NCI-H187 (cell line): ENCODE data around the gene CAMK1D.

ENCODE experiments used
- DNase-seq, 2 experiments: peaks; one replicate each; lab custom pipeline; 2025; lab: John Stamatoyannopoulos, UW

The CAMK1D gene

GRCh38 chr10:12657489-12657888 is 308.1 kb downstream of the CAMK1D start:
- DNase-seq = no peak

DNA sequence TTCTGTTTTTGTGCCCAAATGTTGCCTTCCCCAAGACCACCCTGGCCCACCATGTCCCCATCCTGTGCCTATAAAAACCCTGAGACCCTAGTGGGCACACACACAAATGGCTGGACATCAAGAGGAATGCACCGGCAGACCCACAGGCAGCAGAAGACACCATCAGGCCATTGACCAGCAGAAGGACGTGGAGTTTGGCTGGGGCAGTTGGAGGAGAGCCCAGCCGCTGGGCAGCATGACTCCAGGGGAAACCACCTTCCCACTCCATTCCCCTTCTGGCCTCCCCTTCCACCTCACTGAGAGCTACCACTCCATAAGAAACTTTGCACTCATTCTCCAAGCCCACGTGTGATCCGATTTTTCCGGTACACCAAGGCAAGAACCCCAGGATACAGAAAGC is 309.2 kb downstream of the CAMK1D start:
- no peak for DNase-seq

GRCh38 chr10:12659706-12660105 is 310.4 kb downstream of the CAMK1D start:
- no peak for DNase-seq

- DNase-seq = no peak
Measured at GRCh38 chr10:12660812-12661211, 311.5 kb downstream of the CAMK1D start.

GRCh38 chr10:12661671-12662070 is 312.3 kb downstream of the CAMK1D start:
- DNase-seq = no peak

DNA sequence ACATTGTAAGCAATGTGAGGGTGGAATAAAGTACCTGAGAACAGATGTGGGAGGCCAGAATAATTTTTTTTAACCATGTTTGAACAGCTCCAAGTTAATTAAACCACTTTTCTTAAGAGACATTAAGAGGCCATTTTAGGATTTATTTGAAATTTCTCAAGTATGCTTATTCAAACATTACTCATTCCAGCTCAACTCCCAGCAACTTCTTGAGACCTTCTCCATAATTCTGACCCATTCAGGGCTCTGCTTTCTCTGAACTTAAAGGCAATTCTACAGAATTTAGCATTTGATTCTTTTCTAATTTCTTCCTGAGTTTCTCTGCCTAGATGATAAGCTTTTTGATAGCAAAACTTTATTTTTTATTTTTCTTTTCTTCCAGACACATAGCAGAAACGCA is 314.5 kb downstream of the CAMK1D start:
- no peak for DNase-seq

DNA sequence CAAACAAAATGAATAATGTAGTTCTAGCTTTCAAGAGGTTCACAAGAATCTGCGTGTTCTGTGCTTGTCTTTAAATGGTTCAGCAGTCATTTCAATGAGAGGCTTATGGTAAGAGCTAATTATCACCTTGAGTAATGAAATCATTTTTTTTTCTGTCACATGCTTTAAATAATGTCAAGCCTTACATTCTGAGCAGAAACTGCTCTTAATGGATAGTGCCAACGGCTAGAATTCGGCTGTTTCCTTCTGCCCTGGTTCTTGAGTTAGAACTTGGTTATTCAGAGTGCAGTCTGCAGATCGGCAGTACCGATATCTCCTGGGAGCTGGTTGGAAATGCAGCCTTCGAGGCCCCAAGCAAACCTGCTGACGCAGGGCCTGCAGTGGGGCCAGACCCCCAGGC is 316.2 kb downstream of the CAMK1D start:
- DNase-seq = no peak

DNA sequence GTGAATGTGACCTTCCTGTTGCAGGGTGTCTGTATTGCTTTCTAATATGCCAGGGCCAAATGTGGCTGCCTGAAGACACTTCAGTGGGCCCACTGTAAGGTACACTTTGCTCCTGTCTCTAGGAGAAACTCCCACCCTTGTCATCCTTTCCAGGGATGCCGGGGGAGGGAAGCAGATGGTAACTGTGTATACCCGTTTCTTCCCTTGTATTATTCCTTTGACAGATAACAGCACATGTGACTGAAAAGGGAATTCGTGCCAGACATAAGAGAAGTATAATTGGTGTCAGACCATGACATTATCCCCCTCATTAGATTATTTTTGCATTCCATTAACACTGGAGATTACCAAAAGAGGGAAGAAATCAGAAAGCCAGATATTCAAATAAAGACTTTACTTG is 317.7 kb downstream of the CAMK1D start:
- DNase-seq = no peak

GRCh38 chr10:12668634-12669033 is 319.3 kb downstream of the CAMK1D start:
- no peak for DNase-seq

DNA sequence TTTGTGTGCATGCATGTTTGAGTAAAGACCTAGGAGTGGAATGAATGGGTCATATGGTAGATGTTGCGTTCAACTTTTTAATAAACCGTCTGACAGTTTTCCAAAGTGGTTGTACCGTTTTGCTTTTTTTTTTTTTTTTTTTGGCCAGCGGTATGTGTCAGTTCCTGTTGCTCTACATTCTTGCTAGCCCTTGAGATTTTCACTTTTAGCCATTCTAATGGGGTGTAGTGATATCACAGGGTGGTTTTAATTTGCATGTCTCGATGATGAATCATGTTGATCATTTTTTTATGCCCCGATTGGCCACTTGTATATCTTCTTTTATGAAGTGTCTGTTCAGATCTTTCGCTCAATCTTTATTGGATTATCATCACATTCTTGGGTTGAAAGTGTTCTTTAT is 320.7 kb downstream of the CAMK1D start:
- DNase-seq = no peak

GRCh38 chr10:12675186-12675585 is 325.8 kb downstream of the CAMK1D start:
- no peak for DNase-seq

- DNase-seq = no peak
Measured at GRCh38 chr10:12679636-12680035, 330.3 kb downstream of the CAMK1D start.

DNA sequence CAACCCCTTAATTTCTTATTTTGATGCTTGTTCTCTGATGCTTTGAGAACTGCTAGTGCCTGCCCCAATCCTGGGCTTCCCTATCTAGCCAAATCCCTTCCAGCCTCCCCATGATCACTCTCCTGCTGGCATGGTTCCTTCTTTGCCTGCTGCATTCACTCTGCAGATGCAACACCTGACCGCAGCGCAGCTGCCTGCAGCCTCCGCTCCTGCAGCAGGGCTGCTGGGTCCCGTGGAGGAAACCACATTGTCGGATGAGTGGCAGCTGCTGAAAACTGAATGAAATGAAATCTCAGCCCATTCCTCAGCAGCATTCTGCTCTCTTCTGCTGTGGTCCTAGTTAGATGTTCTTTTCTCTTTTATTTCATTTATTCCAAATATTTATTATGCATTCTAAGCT is 331.9 kb downstream of the CAMK1D start:
- peak in 1 of 2 experiments; percentile 14 for DNase-seq

GRCh38 chr10:12684784-12685183 is 335.4 kb downstream of the CAMK1D start:
- DNase-seq = no peak

DNA sequence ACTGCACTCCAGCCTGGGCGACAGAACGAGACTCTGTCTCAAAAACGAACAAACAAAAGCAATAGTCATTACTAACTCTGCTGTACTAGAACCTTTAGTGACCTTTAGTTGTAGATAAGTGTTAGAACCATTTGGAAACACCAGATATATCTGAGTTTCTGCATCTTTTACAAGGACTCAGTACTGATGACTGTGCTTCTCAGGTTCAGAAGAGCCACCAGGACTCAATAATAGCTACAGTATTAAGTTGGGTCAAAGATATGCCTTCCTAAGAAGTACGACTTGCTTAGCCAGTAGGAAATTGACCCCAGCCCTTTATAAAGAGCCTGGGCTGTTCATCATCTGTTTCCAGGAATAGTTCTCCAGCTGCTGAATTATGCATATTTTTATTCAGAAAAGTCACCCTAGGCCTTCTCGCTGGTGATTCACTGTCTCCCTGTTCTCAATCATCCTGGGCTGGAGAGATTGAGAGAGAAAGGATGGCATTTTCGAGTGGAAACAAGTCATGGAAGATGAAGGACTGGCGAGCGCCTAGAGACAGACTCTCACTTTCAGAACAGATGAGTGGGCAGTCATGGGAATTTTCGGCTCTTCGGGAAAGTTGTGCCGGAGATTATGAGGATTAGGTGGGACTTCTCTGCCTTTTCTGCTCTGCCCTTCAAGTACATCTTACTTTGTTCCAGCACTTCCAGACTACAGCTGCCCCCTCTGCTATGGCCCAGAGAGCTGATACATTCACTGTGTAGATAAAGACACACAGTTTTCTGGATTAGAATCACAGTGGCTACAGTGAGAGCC is 336.1 kb downstream of the CAMK1D start:
- no peak for DNase-seq

DNA sequence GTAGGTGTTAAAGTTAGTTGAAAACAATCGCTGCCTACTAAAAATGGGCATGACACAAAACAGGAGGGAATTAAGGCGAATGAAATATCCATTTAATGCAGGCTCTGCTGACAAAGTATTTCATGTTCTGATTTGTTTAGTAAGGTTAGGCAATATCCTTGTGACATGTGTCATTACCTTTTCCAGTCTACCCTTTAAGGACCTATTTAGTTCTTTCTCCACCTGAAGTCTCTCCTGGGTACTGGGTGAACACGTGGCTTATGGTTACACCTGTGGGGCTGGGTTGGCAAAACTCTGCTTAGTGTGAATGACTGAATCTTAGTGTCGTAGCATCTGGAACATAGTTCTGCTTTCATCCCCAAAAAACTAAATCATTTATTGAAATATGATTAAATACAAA is 338.6 kb downstream of the CAMK1D start:
- DNase-seq = no peak

DNA sequence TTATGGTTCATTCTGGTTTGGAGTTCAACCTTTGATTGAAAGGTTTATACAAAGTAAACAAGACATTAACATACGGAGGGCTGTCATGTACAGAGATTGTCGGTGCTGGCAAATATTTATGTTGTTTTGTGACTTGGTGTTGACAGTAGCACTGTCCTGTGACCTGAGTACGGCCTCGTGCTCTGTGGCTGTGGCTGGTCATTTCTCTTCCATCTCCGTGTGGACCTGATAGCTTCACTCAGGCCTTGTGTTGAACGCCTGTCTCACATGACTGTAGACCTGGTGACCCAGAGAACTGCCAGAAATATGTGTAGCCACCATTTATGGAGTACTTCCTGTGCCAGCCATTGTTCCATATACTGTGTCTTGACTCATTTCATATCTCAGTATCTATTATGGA is 340.5 kb downstream of the CAMK1D start:
- DNase-seq = no peak

DNA sequence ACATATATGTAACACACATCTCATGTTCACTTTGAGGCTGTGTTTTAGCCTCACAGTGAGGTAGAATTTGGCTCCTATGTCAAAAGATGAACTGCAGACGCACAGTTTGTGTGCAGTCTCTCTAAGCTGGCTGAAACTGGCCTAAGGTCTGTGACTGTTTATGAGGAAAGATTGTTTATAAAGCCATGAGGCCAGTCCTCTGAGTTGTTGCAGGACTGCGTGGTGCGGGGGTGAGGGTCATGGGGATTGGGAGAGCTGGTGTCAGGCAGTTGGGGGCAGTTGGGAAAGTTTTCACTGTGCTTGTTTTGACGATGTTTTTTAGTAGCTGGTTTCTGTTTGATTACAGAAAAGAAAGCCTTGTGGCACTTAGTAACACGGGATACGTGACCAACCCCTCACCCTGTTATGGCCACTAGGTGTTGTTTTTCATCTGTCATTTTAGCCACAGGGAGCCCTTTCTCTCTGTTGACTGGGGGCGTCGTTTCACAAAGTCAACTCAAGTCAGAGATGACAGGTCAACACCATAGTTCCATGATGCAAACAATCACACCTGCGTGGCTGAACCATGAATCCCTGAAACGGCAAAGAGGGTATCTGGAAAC is 341.3 kb downstream of the CAMK1D start:
- DNase-seq = no peak

- DNase-seq = no peak
Measured at GRCh38 chr10:12691596-12691995, 342.2 kb downstream of the CAMK1D start.

GRCh38 chr10:12697764-12698163 is 348.4 kb downstream of the CAMK1D start:
- DNase-seq = no peak

GRCh38 chr10:12699258-12699700 is 349.9 kb downstream of the CAMK1D start:
- DNase-seq = no peak

- no peak for DNase-seq
Measured at GRCh38 chr10:12699781-12700556, 350.6 kb downstream of the CAMK1D start.

DNA sequence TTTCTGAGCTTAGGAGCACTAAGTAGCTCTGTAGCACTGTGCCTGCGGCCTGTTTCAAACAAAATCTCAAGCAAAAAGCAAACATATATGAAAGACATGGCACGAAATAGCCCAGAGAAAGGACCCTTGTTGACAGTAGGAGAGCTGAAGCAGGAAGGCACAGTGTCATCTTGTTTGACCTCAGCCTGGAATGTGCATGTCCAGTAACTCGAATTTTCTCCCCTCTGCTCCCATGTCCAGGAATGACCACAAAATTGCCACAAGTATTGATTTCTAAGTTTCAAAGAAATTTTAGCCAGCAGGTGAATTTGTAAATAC is 351.2 kb downstream of the CAMK1D start:
- no peak for DNase-seq
